ENCODE data around the gene ZBTB20.
A peak's percentile ranks its signal among the peaks of the same experiment; 100 is the strongest.

The ZBTB20 gene

GRCh38 chr3:114659109-114660061 lies 487.7 kb downstream of the ZBTB20 start:
- no peak for DNase-seq

- DNase-seq, result no peak
Measured at GRCh38 chr3:114651555-114651954, 495.5 kb downstream of the ZBTB20 start.

- DNase-seq, result no peak
Measured at GRCh38 chr3:114650808-114651207, 496.3 kb downstream of the ZBTB20 start.

- DNase-seq, result no peak
Measured at GRCh38 chr3:114649331-114649730, 497.8 kb downstream of the ZBTB20 start.

- DNase-seq, result no peak
Measured at GRCh38 chr3:114646526-114646925, 500.6 kb downstream of the ZBTB20 start.

GRCh38 chr3:114645392-114645791 lies 501.7 kb downstream of the ZBTB20 start:
- DNase-seq, result no peak

GRCh38 chr3:114644367-114644766 lies 502.7 kb downstream of the ZBTB20 start:
- DNase-seq, result no peak

- DNase-seq, result no peak
Measured at GRCh38 chr3:114642951-114643741, 503.9 kb downstream of the ZBTB20 start.

GRCh38 chr3:114640126-114640525 lies 507.0 kb downstream of the ZBTB20 start:
- DNase-seq, result no peak

- no peak for DNase-seq
Measured at GRCh38 chr3:114639171-114639570, 507.9 kb downstream of the ZBTB20 start.

GRCh38 chr3:114635878-114636277 lies 511.2 kb downstream of the ZBTB20 start:
- no peak for DNase-seq

GRCh38 chr3:114634635-114635034 lies 512.5 kb downstream of the ZBTB20 start:
- no peak for DNase-seq

- DNase-seq, result no peak
Measured at GRCh38 chr3:114632757-114633424, 514.2 kb downstream of the ZBTB20 start.

- DNase-seq, result no peak
Measured at GRCh38 chr3:114627770-114628169, 519.3 kb downstream of the ZBTB20 start.

- no peak for DNase-seq
Measured at GRCh38 chr3:114626751-114627150, 520.3 kb downstream of the ZBTB20 start.

- DNase-seq, result no peak
Measured at GRCh38 chr3:114624571-114625181, 522.4 kb downstream of the ZBTB20 start.

- no peak for DNase-seq
Measured at GRCh38 chr3:114624047-114624445, 523.0 kb downstream of the ZBTB20 start.

GRCh38 chr3:114623420-114624046 lies 523.6 kb downstream of the ZBTB20 start:
- DNase-seq, result no peak

- no peak for DNase-seq
Measured at GRCh38 chr3:114622001-114622400, 525.1 kb downstream of the ZBTB20 start.

GRCh38 chr3:114619771-114620170 lies 527.3 kb downstream of the ZBTB20 start:
- DNase-seq, result no peak

- peak; percentile 81 for DNase-seq
Measured at GRCh38 chr3:114615523-114616085, 531.5 kb downstream of the ZBTB20 start.

Data from NCI-H2081 treated with DMSO at 0.1 percent for 48 hours (cell line).